ENCODE data around the gene MED27.

The MED27 gene

DNA sequence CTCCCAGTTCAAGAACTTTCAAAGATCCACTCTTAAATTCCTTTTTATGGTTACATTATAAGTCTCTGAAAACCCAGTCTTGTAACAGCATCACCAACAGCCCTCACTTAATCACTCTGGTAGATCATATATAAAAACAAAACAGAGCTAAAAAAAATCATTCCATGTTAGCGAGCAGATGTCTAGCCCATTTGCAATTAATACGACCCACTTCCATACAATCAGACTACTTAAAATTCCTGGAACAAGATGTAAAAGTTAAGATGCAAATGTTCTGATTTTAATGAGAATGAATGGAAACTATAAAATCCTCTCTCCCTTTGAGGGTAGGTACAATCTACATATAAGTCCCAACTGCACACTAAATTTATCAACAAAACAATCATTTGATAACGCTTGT, 167.0 kb downstream of the MED27 start:
- no peak for FAIRE-seq

DNA sequence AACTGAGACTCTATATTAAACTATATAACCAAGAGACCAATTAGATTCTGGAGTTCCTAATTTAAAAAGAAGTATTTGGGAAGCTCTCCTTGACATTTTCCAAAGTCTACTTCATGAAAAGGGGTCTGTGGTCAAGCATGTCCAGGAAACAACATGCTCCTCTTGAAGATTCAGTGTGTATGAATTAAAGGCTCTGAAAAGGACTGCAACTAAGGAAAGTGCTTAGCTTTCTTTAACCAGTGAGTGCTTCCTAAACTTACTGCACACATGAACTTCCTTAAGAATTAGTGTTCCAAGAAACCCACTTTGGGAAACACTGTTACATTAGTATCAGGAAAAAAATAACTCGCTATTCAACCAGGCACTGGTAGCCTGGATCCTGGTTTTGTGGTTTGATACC, 167.6 kb downstream of the MED27 start:
- no peak for FAIRE-seq

DNA sequence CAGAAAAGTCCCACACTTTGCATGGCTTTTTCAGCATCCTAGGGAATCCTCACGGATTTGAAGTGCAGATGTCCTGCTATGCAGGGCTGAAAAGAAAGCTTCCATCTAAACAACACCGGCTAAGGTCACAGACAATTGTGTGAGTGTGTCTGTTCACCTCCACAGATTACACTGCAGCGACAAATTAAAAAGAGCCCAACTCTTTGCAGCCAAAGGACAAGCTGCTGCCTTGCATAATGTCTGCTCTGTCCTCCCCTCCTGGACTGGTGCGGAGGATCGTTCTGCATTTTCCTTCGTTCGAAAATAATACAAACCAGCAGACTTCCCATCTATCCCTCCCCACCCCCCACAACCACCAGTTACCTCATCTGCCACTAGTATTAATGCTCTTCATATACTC, 169.1 kb downstream of the MED27 start:
- FAIRE-seq = no peak

DNA sequence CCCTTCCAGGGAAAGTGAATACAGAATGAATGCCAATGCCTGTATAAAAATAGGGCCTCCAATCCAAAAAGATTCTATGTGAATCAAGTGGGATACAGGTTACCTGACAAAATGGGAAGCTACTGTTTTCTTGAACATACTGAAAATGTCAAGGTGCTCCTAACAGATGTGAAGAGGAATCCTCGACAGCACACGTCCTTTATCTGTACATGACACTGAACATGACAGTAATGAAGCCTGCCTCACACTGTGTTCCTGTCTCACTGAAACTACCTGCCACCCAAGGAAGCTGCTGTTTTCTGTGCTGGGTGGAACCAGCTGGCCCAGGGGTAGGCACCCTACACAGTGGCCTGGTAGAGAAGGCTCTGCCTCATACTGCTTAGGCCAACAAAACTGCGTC, 174.5 kb downstream of the MED27 start:
- FAIRE-seq = no peak

DNA sequence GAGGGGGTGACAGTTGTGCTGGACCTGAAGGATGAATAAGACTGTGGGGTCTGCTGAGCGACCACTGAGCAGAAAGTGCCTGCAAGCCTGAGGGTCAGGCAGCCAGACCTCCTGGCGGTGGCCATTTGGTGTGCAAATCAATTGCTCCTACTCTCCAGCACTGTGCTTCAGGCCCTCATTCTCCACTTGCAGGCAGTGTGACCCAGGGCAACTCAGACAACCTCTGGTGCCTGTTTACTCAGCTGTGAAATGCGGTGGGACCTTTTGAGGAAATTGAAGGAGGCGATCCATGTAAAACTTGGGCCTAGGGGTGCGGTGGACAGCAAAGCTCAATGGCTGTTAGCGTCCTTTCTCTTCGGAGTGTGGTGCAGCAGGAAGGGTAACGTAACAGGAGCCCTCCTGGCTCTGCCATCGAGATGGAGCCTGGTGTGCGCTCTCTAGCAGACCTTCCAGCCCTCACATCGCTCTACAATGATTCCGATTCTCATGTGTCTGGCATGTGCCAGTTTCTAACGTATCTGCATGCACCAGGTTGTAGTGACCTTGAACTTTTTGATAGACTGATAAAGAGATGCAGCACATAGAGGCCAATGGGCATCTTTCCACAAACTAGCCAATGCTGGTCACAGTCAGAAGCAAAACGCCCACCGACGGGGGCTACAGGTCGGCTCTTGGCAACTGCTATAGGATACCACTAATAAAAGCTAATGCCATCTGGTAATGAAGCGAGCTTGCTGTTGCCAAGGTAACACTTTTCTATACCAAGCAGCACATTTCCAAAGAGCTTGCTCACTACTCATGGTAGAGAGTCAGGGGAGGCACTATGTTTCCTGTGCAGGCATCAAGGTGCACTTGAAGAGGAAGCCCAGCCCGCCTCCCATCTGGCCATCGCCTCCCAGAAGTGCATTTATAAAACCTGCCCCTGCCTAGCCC, 180.1 kb downstream of the MED27 start:
- FAIRE-seq = no peak

DNA sequence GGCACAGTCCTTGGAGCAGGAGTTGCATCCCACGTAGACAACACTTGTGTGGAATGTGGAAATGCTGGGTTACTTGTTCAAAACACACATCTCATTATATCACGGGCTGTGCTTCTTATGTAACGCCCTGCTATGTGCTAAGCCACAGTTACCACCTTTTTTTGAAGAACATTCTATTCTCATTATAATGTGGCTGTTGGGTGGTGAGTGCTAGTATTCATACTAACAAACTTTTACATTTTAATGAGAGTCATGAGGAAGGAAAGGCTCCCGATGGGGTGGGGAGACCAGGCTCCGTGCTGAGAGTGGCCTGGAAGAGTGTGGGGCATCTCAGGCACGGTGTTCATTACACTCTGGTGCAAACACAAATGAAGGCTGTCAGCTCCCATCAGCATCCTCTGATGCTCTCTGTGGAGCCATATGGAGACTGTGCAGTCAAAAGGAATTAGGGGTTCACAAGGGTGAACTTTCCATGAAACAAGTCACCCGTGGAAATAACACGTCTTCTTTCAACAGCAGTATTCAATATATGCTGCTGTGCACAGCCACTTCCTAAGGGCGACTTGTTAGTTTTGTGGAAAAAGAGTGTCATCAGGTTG, 186.7 kb downstream of the MED27 start:
- FAIRE-seq = no peak

DNA sequence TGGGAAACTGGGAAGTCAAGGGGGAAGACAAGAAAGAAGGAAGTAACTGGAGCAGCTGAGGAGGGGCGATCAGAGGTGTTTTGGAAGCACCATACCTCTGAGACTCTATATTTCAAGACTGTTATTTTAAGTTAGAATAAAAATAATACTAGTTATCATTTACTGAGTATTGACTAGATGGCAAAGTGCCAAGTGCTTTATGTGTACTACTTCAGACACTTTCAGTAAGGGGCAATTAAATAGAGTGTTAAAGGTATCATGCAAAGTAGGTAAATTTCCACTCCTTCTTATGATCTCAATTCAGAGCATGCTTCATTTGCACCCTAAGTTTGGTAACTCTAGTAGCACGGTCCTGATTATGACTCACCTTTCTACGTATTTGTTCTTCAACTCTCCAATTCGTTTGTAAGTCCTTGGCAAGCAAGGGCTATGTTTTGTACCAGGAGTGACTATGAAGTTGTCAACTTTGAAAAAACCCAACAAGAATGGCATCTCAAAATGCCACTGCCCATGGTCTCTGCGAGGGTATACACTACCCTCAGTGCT, 187.4 kb downstream of the MED27 start:
- no peak for FAIRE-seq

DNA sequence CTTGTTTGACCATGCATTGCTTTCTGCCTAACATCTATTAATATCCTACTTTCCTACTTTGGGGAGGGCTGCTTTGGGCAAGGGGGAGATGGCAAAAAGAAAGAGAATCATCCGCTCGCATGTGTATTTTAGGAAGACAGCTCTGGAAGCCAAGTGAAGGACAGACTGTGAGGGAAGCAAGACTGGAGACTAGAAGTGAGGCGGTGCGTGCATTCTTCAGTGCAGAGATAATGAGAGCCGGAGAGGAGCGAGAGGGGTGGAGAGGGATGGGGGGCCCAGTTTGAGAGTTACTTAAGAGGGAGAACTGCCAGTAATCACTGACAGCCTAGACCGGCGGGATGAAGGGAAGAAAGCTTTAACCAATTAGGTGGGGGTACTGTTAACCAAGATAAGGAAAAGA, 188.1 kb downstream of the MED27 start:
- FAIRE-seq = no peak

DNA sequence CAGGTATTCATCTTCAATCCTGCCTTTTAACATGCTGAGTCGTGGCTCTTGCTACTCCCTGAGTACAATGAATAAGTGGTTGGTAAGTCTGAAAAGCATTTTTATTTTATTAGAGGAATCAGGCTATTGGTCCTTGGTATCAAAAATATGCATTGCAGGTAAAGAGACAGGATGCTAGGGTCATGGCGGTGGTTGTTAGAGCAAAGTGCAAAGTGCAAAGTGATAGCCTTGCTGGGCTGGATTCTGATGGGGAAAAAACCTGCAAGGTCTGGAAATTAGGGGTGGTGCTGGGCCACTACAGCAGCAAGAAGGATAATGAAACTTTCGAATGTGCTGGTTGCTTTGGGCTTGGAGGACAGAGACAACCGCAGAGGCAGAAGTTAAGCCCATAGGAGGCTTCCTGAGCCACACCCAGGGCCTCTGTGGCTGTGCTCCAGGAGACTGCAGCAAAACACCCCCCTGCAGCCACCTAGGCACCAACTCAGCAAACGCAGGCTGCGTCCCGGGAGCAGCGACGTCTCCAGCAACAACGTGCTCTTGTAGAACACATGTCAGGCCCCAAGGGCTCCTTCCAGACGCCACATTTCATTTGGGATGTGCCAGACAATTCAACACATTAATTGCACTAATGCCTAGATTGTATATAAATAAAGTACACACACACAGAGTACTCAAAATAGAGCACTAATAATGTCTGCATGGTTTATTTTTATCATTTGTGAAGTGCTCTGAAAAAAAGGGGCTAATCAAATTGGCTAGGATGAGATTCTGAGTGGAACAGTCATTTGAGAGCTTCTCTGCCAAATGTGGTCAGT, 190.0 kb downstream of the MED27 start:
- no peak for FAIRE-seq

DNA sequence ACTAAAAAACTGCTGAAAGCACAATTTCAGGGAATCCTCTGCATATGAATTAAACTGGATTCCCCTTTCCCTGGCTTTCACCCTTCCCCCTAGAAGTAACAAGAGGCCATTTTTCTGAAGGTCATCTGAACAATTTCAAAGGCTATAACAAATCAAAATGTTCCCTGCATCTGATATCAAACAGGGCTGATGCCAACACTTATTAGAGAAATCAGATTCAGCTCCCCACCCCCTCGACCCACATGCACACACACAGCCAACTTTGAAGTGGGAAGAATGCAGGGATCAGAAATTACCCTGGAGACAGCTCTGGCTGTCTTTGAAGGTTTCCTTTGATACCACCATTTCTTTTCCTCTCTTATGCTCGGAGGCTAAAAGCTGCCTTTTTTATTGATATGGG, 190.7 kb downstream of the MED27 start:
- FAIRE-seq = no peak

DNA sequence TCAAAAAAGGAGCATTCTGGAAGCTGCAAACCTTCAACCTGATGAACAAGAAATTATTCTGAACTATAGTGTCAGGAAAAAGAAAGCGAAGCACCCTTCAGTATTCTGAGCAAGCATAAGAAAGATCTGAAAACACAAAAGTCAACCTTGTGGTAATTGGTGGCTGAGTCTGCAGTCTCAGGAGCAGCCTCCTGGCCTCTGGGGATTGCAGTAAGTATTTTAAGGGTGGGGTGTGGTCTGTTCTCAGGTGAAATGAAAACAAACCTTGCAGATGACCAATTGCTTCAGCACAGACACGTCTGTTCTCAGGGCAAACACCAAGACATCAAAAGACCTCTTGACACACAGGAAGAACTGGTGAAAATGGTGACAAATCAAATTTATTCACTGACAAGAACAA, 192.0 kb downstream of the MED27 start:
- FAIRE-seq = no peak

DNA sequence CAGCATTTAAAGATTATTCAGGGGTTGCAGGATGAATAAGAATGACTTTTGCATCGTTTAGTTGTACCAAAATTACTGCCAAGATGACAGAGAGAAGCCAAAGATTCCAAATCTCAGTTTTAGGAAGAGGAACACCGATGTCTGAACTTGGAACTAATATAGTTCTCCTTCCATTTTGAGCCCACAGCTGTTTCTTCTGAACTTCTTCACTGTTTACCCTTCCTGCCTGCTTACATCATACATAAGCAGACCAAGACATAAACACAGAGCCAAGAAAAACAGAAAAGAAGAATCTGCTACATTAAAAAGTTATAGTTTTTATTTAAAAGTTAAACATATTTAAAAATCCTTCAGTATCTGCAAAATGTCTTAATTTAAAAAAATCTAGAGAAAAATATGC, 192.8 kb downstream of the MED27 start:
- no peak for FAIRE-seq

DNA sequence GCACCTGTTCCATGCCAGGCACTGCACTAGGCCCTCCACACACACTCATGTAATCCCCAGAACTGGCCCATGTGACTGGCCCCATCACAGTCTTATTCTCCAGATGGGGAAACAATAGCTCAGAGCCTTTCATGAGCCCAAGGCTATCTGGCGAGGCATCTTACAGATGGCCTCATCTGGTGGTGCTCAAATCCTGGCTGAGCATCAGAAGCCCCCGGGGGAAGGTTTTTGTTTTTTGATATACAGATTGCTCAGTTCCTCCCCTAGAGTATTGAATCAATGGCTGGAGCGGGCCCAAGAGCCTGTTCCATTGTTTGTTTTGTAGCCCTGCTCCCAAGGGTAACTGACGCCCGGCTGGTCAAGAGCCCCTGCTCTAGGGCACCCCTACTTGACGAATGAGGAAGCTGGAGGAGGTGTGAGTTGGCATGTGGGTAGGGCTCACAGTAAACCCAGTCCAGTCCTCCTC, 194.5 kb downstream of the MED27 start:
- FAIRE-seq = no peak

DNA sequence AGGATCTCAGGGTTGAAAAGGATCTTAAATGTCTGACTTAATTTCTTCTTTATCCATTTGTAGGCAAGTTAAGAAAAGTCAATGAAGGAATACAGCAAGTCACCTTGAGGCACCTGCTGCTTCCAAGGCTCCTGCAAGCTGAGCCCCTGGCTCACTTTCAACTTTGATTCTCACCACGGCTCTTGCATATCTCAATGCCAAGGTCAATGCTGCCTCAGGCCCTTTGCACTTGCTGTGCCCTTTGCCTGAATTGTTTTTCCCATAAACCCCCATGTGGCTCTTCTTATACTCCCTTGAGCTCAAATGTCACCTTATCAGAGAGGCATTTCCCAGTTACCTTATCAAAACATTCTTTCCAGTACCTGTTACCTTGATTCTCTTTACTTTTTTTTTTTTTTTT, 195.4 kb downstream of the MED27 start:
- no peak for FAIRE-seq

DNA sequence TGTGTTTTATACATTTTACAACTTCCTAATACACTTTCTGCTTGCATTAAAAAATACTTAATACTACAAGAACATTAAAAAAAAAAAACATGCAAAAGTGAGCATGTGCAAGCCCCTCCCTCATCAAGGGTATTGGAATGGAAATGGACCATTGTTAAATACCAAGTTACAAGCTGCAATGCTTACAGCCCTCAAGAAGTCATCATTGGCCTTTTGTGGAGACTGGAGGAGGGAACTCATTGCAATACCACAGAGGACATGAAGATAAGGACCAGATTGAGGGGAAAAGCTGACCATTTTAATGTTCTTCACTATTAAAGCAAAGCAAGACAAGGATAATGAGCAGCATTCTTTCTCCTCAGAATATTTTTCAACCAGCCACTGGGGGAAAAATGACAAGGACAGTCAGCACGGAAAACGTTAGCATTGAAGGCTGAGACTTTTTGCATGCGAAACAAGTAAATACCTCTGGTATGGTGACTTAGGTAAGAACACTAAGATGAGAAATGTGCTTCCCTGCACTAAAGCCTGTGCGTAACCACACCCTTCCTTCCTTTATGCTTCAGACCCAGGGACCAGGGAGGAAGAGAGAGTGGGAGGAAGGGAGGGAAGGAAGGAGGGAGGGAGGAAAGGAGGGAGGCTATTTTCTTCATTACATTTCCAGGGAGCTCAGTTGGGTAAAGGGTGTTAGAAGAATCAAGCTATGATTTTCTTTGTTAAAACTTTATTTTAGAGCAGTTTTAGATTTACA, 198.7 kb downstream of the MED27 start:
- no peak for FAIRE-seq

DNA sequence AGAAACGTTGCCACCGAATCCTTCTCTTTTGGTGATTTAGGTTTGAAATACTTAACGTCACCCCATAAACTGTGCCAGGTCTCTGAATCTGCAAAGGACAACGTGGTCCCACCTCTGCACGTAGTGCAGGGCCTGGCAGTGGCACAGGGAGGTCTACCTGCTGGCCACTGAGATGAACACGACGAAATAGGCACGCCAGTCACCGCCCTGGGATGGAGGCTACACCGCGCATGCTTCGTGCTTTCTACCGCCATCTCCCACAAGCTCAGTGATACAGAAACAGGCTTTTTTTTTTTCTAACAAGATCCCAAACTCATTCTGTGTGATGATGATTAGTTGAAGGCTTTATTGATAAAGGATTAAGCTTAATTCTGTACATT, 199.8 kb downstream of the MED27 start:
- FAIRE-seq = no peak

DNA sequence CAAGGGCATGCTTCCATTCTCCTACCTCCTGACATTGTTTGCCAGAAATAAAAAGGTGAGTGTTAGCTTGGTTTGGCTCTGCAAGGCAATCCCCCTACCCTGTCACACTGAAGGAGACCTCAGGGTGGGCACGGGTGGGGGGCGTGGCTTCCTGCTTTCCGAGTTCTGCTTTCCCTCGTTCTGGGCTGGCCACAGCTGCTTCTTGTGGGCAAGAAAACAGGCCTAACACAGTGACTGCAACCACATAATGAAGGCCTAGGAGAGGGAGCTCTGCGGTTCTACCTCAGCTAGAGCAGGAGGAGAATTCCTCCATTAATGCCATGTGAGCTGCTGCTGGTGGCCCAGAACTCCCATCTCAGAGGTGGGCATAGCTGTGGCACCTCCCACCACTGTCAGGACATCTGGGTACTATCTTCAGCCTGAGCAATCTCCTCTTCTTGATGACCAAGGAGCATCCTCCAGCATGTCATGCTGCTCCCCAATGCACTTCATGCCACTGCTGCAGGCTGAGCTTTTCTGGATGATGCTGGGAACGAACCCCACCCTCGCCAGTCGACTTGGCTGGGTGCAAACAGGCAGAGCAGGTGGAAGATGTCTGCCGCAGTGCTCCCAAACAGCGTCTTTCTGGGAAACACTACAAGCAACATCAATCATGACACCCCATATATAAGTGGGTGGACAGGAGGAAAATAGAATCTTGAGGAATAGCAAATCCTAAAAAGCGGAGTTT, 200.3 kb downstream of the MED27 start:
- no peak for FAIRE-seq

DNA sequence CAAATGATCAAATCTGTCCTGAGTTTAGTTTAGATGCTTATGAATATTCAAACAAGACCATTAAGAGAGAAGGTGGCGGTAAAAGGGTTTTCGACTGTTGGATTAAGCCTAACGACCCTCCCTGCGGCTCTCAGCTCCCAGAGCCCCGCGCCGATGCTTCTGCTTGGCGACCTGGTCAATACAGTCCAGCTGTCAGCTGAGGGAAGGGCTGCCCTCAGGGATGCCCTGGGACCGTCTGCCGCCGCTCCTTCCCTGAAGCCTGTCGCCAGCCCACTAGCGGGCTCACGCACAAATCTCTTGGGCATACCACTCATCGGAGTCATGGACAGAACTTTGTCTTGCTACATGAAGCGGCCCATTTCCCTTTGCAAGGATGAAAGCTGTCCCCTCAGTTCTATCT, 203.2 kb downstream of the MED27 start:
- FAIRE-seq = no peak

DNA sequence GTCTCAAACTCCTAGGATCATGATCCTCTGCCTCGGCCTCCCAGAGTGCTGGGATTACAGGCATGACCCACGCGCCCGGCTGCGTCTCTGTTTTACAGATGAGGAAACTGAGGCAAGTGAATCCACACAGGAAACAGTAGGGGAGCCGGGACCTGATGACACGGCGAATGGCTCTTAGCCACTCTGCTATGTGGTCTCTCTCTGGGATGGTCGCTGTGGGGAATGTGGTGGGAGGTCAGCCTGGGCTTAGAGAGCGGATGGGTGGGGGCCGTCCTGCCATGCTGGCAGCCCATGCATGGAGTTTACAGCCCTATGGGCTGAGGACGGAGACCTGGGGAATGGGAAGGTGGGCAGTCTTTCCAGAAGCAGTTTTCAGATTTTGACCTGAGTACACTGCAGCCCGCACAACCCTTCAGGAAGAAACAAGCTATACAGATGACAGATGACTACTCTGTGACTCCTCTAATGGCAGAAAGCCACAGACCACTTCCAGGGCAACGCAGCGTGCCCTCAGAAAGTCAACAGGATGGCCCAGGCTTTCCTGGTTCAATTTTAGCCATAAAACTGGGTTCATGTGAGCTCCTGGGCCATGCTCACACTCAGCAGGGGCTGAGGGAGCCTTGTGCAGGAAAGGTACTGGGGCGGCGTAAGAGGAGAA, 203.7 kb downstream of the MED27 start:
- FAIRE-seq = no peak

DNA sequence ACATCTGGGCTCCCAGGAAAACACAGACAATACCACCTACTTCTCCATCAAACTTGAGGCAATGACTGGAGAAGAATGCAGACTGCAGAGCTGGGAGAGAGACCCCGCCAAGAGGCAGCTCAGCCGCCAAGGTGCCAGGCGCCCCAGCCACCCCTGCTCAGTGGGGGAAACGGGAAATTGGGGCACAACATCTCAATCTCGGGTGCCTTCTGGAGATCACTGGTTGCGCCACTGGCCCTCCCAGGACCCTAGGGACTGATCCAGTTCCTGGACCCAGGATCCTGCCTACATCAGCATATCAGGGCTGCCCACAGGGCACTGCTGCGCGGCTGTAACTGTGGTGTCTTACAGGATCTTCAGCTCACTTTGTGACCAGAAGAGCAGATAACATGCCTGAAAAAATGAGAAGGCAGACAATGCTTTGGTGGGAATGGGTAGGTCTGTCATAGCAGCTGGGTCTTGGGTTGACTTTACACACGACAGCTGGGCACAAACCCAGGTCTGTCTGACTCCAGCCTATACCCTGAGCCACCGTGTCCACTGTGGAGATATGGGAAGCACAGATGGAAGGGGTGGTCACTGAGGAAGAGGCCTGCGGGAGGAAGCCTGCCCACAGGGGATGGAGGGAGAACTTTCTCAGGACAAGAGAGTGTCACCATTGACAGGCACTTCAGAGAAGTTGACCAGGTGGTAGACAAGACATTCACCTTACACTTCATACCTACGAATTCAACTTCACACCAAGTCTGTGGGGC, 204.6 kb downstream of the MED27 start:
- FAIRE-seq = no peak

DNA sequence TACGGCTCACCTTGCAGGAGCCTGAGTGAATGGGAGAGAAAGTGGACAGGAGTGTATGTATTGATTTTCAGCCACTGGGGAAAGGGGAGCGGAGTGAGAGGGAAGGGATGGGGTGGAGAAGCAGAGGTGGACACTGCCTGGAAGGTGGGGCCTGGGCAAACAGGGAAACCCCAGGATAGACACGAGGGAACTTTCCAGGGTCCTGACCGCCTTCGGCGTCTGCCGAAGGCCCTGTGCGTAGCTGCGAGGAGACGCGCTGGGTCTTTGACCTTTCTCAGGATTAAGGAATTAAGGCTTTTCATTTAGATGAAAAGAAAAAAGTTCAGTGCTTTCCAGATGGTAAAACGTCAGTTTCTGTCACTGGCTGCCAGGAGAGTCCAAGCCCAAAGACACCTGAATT, 205.2 kb downstream of the MED27 start:
- FAIRE-seq = no peak

All from A204.1 (cell line).